Prostate gland (tissue), 1 donor: ENCODE data around the gene MYO9B.

ENCODE experiments used
- POLR2A ChIP-seq: fragments of 450-650 bp; IDR thresholded peaks from one replicate; pipeline ENCODE4 v1.6.1; 2016; ENCODE audit warnings: antibody characterized with exemption, mild to moderate bottlenecking
- POLR2AphosphoS5 ChIP-seq: sonication (generic); formaldehyde crosslinking; IDR thresholded peaks from one replicate; pipeline ENCODE4 v1.6.1; 2017; ENCODE audit warnings: antibody characterized with exemption

GRCh38 chr19:17037966-17038500 is 37.5 kb upstream of the MYO9B start:
- TF ChIP-seq POLR2A: no peak
- no peak for TF ChIP-seq POLR2AphosphoS5
